ENCODE measurements around the gene REL. TPM values are rescaled to one million over a fixed set of nuclear protein-coding genes. Genes with fewer than 3 reads are reported as not detected.
"Not testable (repeated sequence)": the region's sequence is repeated elsewhere in the genome, so short reads cannot be mapped to it uniquely, and the experiment has no call there.

The REL gene
- total RNA-seq, 1 donor from 2014 or later, result 17.3 TPM

- DNase-seq (ENCODE audit: extremely low read depth, low read depth, low spot score), result no peak
Measured at GRCh38 chr2:60906395-60906794, 25.0 kb downstream of the REL start.

- DNase-seq (ENCODE audit: extremely low read depth, low read depth, low spot score), result no peak
Measured at GRCh38 chr2:60907329-60907728, 26.0 kb downstream of the REL start.

- no peak for DNase-seq (ENCODE audit: extremely low read depth, low read depth, low spot score)
Measured at GRCh38 chr2:60925994-60926740, 44.8 kb downstream of the REL start.

- DNase-seq (ENCODE audit: extremely low read depth, low read depth, low spot score), result no peak
Measured at GRCh38 chr2:60926741-60927552, 45.6 kb downstream of the REL start.

- DNase-seq (ENCODE audit: extremely low read depth, low read depth, low spot score), result not testable (repeated sequence)
Measured at GRCh38 chr2:60932061-60932460, 50.7 kb downstream of the REL start.

- no peak for DNase-seq (ENCODE audit: extremely low read depth, low read depth, low spot score)
Measured at GRCh38 chr2:60932954-60933353, 51.6 kb downstream of the REL start.

GRCh38 chr2:60934165-60934722, 52.9 kb downstream of the REL start:
- DNase-seq (ENCODE audit: extremely low read depth, low read depth, low spot score), result no peak

- no peak for DNase-seq (ENCODE audit: extremely low read depth, low read depth, low spot score)
Measured at GRCh38 chr2:60936757-60937156, 55.4 kb downstream of the REL start.

- no peak for DNase-seq (ENCODE audit: extremely low read depth, low read depth, low spot score)
Measured at GRCh38 chr2:60938301-60938700, 56.9 kb downstream of the REL start.

GRCh38 chr2:60939622-60940021, 58.2 kb downstream of the REL start:
- DNase-seq (ENCODE audit: extremely low read depth, low read depth, low spot score), result no peak

GRCh38 chr2:60945341-60945740, 64.0 kb downstream of the REL start:
- DNase-seq (ENCODE audit: extremely low read depth, low read depth, low spot score), result no peak

- no peak for DNase-seq (ENCODE audit: extremely low read depth, low read depth, low spot score)
Measured at GRCh38 chr2:60947056-60947455, 65.7 kb downstream of the REL start.

- no peak for DNase-seq (ENCODE audit: extremely low read depth, low read depth, low spot score)
Measured at GRCh38 chr2:60948161-60948560, 66.8 kb downstream of the REL start.

GRCh38 chr2:60948926-60949579, 67.7 kb downstream of the REL start:
- DNase-seq (ENCODE audit: extremely low read depth, low read depth, low spot score), result no peak

- DNase-seq (ENCODE audit: extremely low read depth, low read depth, low spot score), result no peak
Measured at GRCh38 chr2:60954139-60954538, 72.8 kb downstream of the REL start.

GRCh38 chr2:60957224-60957623, 75.8 kb downstream of the REL start:
- no peak for DNase-seq (ENCODE audit: extremely low read depth, low read depth, low spot score)

- no peak for DNase-seq (ENCODE audit: extremely low read depth, low read depth, low spot score)
Measured at GRCh38 chr2:60957643-60958042, 76.3 kb downstream of the REL start.

- DNase-seq (ENCODE audit: extremely low read depth, low read depth, low spot score), result no peak
Measured at GRCh38 chr2:60958361-60958760, 77.0 kb downstream of the REL start.

GRCh38 chr2:60958800-60959199, 77.4 kb downstream of the REL start:
- peak; percentile 68 for DNase-seq (ENCODE audit: extremely low read depth, low read depth, low spot score)

GRCh38 chr2:60959501-60959900, 78.1 kb downstream of the REL start:
- no peak for DNase-seq (ENCODE audit: extremely low read depth, low read depth, low spot score)

- DNase-seq (ENCODE audit: extremely low read depth, low read depth, low spot score), result no peak
Measured at GRCh38 chr2:60960706-60961105, 79.3 kb downstream of the REL start.
